Suprapubic skin (tissue), 4 donors: ENCODE measurements around the gene CRAT. TPM values are rescaled to one million over a fixed set of nuclear protein-coding genes. Genes with fewer than 3 reads are reported as not detected.

Experiments
- DNase-seq, 2 donors: peaks; one replicate each; pipeline ENCODE4 v3.0.0-alpha.2; 2019; ENCODE audit warnings: low spot score in 2 of 2
- H3K27ac ChIP-seq: fragments of 200-600 bp; sonication (generic); one replicate; pipeline ENCODE4 v1.5.1; 2019
- H3K27me3 ChIP-seq: fragments of 200-600 bp; sonication (generic); one replicate; pipeline ENCODE4 v1.5.1; 2019
- H3K36me3 ChIP-seq: fragments of 200-600 bp; sonication (generic); one replicate; pipeline ENCODE4 v1.5.1; 2019
- H3K4me1 ChIP-seq: fragments of 200-600 bp; sonication (generic); one replicate; pipeline ENCODE4 v1.5.1; 2019
- H3K4me3 ChIP-seq: fragments of 200-600 bp; sonication (generic); one replicate; pipeline ENCODE4 v1.5.1; 2019; ENCODE audit warnings: mild to moderate bottlenecking
- H3K9me3 ChIP-seq: fragments of 200-600 bp; sonication (generic); one replicate; pipeline ENCODE4 v1.5.1; 2019
- CTCF ChIP-seq, 2 donors: fragments of 200-600 bp in 1 of 2; fragments of 450-650 bp in 1 of 2; sonication (generic) in 1 of 2; IDR thresholded peaks; one replicate each; pipeline ENCODE4 v1.5.1; 2016 to 2019; ENCODE audit warnings: antibody characterized with exemption in 2 of 2, mild to moderate bottlenecking in 1 of 2, moderate library complexity in 1 of 2
- EP300 ChIP-seq: sonication (generic); formaldehyde crosslinking; IDR thresholded peaks from one replicate; pipeline ENCODE4 v1.6.1; 2017; ENCODE audit warnings: antibody characterized with exemption
- POLR2A ChIP-seq, 2 donors: fragments of 450-650 bp; IDR thresholded peaks; one replicate each; pipeline ENCODE4 v1.6.1; 2017; ENCODE audit warnings: antibody characterized with exemption in 2 of 2, mild to moderate bottlenecking in 2 of 2, moderate library complexity in 2 of 2
- POLR2AphosphoS5 ChIP-seq, 3 donors: sonication (generic); formaldehyde crosslinking; IDR thresholded peaks; one replicate each; pipeline ENCODE4 v1.6.1; 2017; ENCODE audit warnings: antibody characterized with exemption in 3 of 3
- WGBS: methylation state at CpG from one replicate; pipeline ENCODE4 v1.1.5; 2018; 5-methylcytosine and 5-hydroxymethylcytosine counted together
- total RNA-seq, 4 donors: library from RNA; depleted of rRNA; stranded (reverse); fragments of >200 nt; gene quantifications; one replicate each; pipeline ENCODE4 v1.1.0, GENCODE V29; 2016

CRAT gene
- 100 to 1,000 TPM in 1 of 4 donors, 10 to 100 TPM in 3; 27.4 to 156 (median 42.8) TPM for total RNA-seq

GRCh38 chr9:129110740-129111527 is at the start of gene CRAT, which contains the start of gene PTPA:
Gene CRAT (minus strand): TSS chr9:129110793. CDS start chr9:129110509, 284 bp downstream.
Gene PTPA (plus strand): TSS chr9:129111415. CDS start chr9:129111601, 186 bp downstream.
- peaks cover 64% of the 10 kb centered on the region for H3K4me1 ChIP-seq

GRCh38 chr9:129156163-129156562 is 45.6 kb upstream of the CRAT start:
- H3K4me1 ChIP-seq, result no peaks in the 10 kb centered on the region
- no peaks in the 10 kb centered on the region for H3K9me3 ChIP-seq
- no peak overlapping the region for H3K4me3 ChIP-seq
- H3K27me3 ChIP-seq, result no peaks in the 10 kb centered on the region
- TF ChIP-seq POLR2A (IDR thresholded peaks at IDR 0.05), result no peak
- TF ChIP-seq POLR2AphosphoS5 (IDR thresholded peaks at IDR 0.05), result no peak
- no peak for TF ChIP-seq EP300
- TF ChIP-seq CTCF (IDR thresholded peaks at IDR 0.05), result no peak
- 83% methylated on average over 4 of the region's 10 CpGs for WGBS
- peaks cover 17% of the 10 kb centered on the region for H3K36me3 ChIP-seq
- no peak for DNase-seq
- no peak overlapping the region for H3K27ac ChIP-seq

More at GRCh38 chr9:129110740-129111527, at the start of gene CRAT, which contains the start of gene PTPA:
- peaks cover 10% of the 10 kb centered on the region for H3K36me3 ChIP-seq
- no peaks in the 10 kb centered on the region for H3K27me3 ChIP-seq
- TF ChIP-seq EP300 (no peak), POLR2AphosphoS5 (IDR thresholded peaks at IDR 0.05) (peak in 1 of 3 donors; percentile 90), POLR2A (IDR thresholded peaks at IDR 0.05) (peak; percentile 13 to 79)
- H3K4me3 ChIP-seq, result peak within 1 kb of the TSS; percentile 95
- H3K27ac ChIP-seq, result peak within 1 kb of the TSS; percentile 91
- peak; percentile 98 to 99 for DNase-seq
- 0% methylated on average over 2 of the region's 77 CpGs for WGBS
- H3K9me3 ChIP-seq, result no peaks in the 10 kb centered on the region

GRCh38 chr9:129154866-129155477 is 44.4 kb upstream of the CRAT start:
- peaks cover 17% of the 10 kb centered on the region for H3K36me3 ChIP-seq
- 94% methylated on average over 14 of the region's 16 CpGs for WGBS

GRCh38 chr9:129151469-129151868 is 40.9 kb upstream of the CRAT start:
- Histone ChIP-seq H3K4me3 (no peak overlapping the region), H3K4me1 (peaks cover 20% of the 10 kb centered on the region), H3K36me3 (peaks cover 43% of the 10 kb centered on the region), H3K9me3 (no peaks in the 10 kb centered on the region), H3K27ac (no peak overlapping the region), H3K27me3 (no peaks in the 10 kb centered on the region)
- 90% methylated on average over 15 of the region's 15 CpGs for WGBS
- TF ChIP-seq POLR2AphosphoS5 (IDR thresholded peaks at IDR 0.05) (no peak), CTCF (IDR thresholded peaks at IDR 0.05) (no peak), POLR2A (IDR thresholded peaks at IDR 0.05) (no peak), EP300 (no peak)
- DNase-seq, result no peak

More at GRCh38 chr9:129154866-129155477, 44.4 kb upstream of the CRAT start:
- no peaks in the 10 kb centered on the region for H3K9me3 ChIP-seq
- no peaks in the 10 kb centered on the region for H3K27me3 ChIP-seq
- no peaks in the 10 kb centered on the region for H3K4me1 ChIP-seq
- H3K27ac ChIP-seq, result no peak overlapping the region
- TF ChIP-seq CTCF (IDR thresholded peaks at IDR 0.05) (no peak), POLR2AphosphoS5 (IDR thresholded peaks at IDR 0.05) (no peak), POLR2A (IDR thresholded peaks at IDR 0.05) (no peak)
- no peak overlapping the region for H3K4me3 ChIP-seq
- DNase-seq, result no peak

GRCh38 chr9:129150672-129151211 is 40.1 kb upstream of the CRAT start:
- Histone ChIP-seq H3K9me3 (no peaks in the 10 kb centered on the region), H3K27me3 (no peaks in the 10 kb centered on the region), H3K27ac (no peak overlapping the region), H3K36me3 (peaks cover 40% of the 10 kb centered on the region), H3K4me3 (no peak overlapping the region), H3K4me1 (peaks cover 27% of the 10 kb centered on the region)
- TF ChIP-seq POLR2A (IDR thresholded peaks at IDR 0.05), result no peak
- no peak for TF ChIP-seq CTCF (IDR thresholded peaks at IDR 0.05)
- TF ChIP-seq POLR2AphosphoS5 (IDR thresholded peaks at IDR 0.05), result no peak
- 91% methylated on average over 14 of the region's 18 CpGs for WGBS
- DNase-seq, result no peak
